AG10803 (cell line): ENCODE data around the gene MOCOS.

ENCODE experiments used
- DNase-seq: peaks from one replicate; pipeline ENCODE4 v3.0.0; 2010; ENCODE audit warnings: low read depth
- H3K4me3 ChIP-seq: 2 replicates; pipeline ENCODE4 v1.5.1; 2011; ENCODE audit warnings: mild to moderate bottlenecking, low read length, control low read depth
- CTCF ChIP-seq: conservative IDR thresholded peaks from 2 replicates; pipeline ENCODE4 v1.5.1; 2011; ENCODE audit warnings: mild to moderate bottlenecking, low read length, control low read depth, inconsistent platforms

The MOCOS gene

GRCh38 chr18:36250827-36251226, 63.5 kb downstream of the MOCOS start:
- no peak for DNase-seq
- H3K4me3 ChIP-seq: no peak overlapping the region
- no peak for TF ChIP-seq CTCF

GRCh38 chr18:36255072-36255698, 67.9 kb downstream of the MOCOS start:
- H3K4me3 ChIP-seq: no peak overlapping the region
- TF ChIP-seq CTCF: no peak
- no peak for DNase-seq

DNA sequence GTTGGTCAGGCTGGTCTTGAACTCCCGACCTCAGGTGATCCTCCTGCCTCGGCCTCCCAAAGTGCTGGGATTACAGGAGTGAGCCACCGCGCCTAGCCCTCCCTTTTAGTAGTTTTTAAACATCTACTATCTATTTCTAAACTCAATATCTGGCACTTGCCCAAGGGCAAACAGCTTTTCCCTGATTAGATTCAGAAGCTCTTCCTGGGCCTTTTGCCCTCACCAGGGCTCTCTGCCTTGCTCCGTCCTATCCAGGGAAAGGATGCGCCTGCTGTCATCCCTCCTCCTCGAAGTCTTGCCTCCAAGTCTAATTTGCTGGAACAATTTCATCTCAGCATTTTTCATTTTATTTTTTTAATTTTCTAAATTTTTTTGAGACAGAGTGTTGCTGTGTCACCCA, 68.8 kb downstream of the MOCOS start:
- no peak for DNase-seq
- no peak overlapping the region for H3K4me3 ChIP-seq
- TF ChIP-seq CTCF: no peak

- no peak for DNase-seq
- TF ChIP-seq CTCF: no peak
- no peak overlapping the region for H3K4me3 ChIP-seq
Measured at GRCh38 chr18:36262971-36263370, 75.7 kb downstream of the MOCOS start.

DNA sequence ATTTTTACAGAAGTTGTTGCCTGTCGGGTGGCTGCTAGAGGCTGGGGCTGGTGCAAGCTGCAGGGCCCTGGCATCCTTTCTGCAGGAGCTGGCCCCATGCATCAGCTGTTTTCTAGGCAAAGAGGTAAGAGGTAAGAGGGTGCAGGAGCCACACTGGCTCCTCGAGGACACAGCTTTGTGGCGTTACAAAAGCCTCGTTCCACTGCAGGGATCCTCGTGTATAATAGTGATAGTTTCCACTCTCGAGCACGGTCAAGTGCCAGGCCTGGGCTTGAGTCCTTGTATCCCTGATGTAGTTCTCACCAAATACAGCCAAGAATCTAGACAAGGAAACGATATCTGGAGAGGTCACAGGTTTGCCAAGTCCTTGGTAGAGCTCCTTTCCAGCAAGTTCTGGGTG, 77.0 kb downstream of the MOCOS start:
- TF ChIP-seq CTCF: no peak
- DNase-seq: no peak
- H3K4me3 ChIP-seq: no peak overlapping the region

DNA sequence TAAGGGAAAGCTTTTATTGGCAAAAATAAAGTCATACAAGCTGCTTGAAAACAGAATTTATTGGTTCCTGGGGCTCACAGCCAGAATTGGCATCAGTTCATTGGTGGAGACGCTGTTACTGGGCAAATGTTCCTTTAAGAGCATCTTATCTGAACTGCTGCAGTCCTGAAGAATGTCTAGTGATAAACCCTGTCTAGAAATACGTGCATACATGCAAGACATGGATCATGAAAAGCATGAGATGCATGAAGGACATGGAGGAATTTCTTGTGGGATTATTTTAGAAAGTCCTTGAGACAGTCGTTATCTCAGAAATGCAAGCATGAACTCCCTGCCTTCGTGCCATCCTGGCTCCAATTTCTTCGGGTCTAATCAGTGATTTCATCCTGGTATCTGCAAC, 77.7 kb downstream of the MOCOS start:
- no peak overlapping the region for H3K4me3 ChIP-seq
- no peak for TF ChIP-seq CTCF
- no peak for DNase-seq

DNA sequence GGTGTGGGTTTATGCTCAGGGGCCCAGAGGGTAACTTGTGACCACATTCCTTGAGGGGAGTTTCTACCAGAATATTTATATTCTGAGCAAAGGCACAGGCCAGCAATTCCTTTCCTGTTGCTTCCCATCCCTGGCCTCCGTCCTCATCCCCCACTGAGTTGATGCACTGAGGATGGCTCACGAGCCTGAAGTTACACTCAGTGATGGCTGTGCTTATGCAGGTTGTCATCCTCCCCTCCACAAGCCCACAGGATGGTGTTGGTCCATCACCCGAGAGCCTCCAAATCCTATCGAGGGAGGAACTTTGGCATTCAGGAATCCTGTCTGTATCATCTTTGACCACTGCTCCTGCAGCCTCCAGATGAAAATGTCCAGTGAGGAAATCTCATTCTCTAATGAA, 81.9 kb downstream of the MOCOS start:
- TF ChIP-seq CTCF: no peak

More for the DNA sequence above, 81.9 kb downstream of the MOCOS start:
- no peak for DNase-seq
- no peak overlapping the region for H3K4me3 ChIP-seq
